HEK293 (cell line): Measurements from ENCODE around the gene SLC22A3.

Source experiments
- CTCF ChIA-PET: fragments of 350-600 bp; formaldehyde crosslinking; extraction: SDS; loops from one replicate; lab custom pipeline; 2021; ENCODE audit warnings: antibody characterized with exemption; lab: Yijun Ruan, JAX
- POLR2A ChIA-PET: fragments of 300-600 bp; formaldehyde crosslinking; extraction: SDS; loops from one replicate; lab custom pipeline; 2020; ENCODE audit warnings: antibody characterized with exemption, inconsistent platforms; lab: Yijun Ruan, JAX
- H3K27ac ChIP-seq: fragments of 200-500 bp; sonication (Bioruptor generic); 2 replicates; pipeline ENCODE4 v1.5.1; 2014; ENCODE audit warnings: low read depth, low read length, control low read depth, inconsistent platforms; ENCODE audit errors: extremely low read depth
- H3K36me3 ChIP-seq, 2 experiments: fragments of 200-500 bp in 1 of 2; sonication (Bioruptor generic) in 1 of 2; 1 replicate in 1 of 2; 2 replicates in 1 of 2; pipeline ENCODE4 v1.5.1; 2014 to 2017; ENCODE audit warnings: inconsistent platforms in 2 of 2, low read length in 2 of 2; ENCODE audit not compliant: control insufficient read depth in 2 of 2, insufficient read depth in 1 of 2
- H3K4me1 ChIP-seq: fragments of 200-500 bp; sonication (Bioruptor generic); 2 replicates; pipeline ENCODE4 v1.5.1; 2014; ENCODE audit warnings: mild to moderate bottlenecking, low read length, inconsistent platforms; ENCODE audit not compliant: control insufficient read depth, insufficient read depth
- H3K4me3 ChIP-seq: 2 replicates; pipeline ENCODE4 v1.5.1; 2011; ENCODE audit warnings: low read depth, mild to moderate bottlenecking, control low read depth, low read length, moderate library complexity
- H3K9me3 ChIP-seq: fragments of 200-500 bp; sonication (Bioruptor generic); 2 replicates; pipeline ENCODE4 v1.5.1; 2014; ENCODE audit warnings: low read depth, low read length, inconsistent platforms; ENCODE audit not compliant: control insufficient read depth, insufficient read depth
- BCL11A ChIP-seq: fragments of 450-650 bp; formaldehyde crosslinking; IDR thresholded peaks from 2 replicates; pipeline ENCODE4 v1.5.1; 2016; ENCODE audit warnings: low read depth, missing biosample characterization, missing genetic modification characterization
- HOXA7 ChIP-seq: sonication (generic); formaldehyde crosslinking; IDR thresholded peaks from 2 replicates; pipeline ENCODE4 v1.8.1; 2022; ENCODE audit warnings: missing genetic modification reagents, borderline replicate concordance
- SETDB1 ChIP-seq: IDR thresholded peaks from one replicate; pipeline ENCODE4 v1.6.1; 2017; ENCODE audit warnings: mild to moderate bottlenecking, low read length, moderate library complexity, mixed read lengths; ENCODE audit not compliant: insufficient read length
- TCF7L2 ChIP-seq: IDR thresholded peaks from 2 replicates; pipeline ENCODE4 v1.6.1; 2011; ENCODE audit warnings: low read depth, mild to moderate bottlenecking, inconsistent platforms, low read length, moderate library complexity, borderline replicate concordance
- ZBTB20 ChIP-seq: fragments of 450-650 bp; formaldehyde crosslinking; IDR thresholded peaks from 2 replicates; pipeline ENCODE4 v1.5.1; 2016; ENCODE audit warnings: missing biosample characterization, missing genetic modification characterization
- ZNF10 ChIP-seq: fragments of 450-650 bp; formaldehyde crosslinking; IDR thresholded peaks from 2 replicates; pipeline ENCODE4 v1.5.1; 2017; ENCODE audit warnings: missing biosample characterization, missing genetic modification characterization
- ZNF140 ChIP-seq: fragments of 450-650 bp; formaldehyde crosslinking; IDR thresholded peaks from 2 replicates; pipeline ENCODE4 v1.5.1; 2016; ENCODE audit warnings: missing biosample characterization, missing genetic modification characterization
- ZNF529 ChIP-seq: fragments of 450-650 bp; formaldehyde crosslinking; IDR thresholded peaks from 2 replicates; pipeline ENCODE4 v1.5.1; 2017; ENCODE audit warnings: missing genetic modification characterization, missing biosample characterization; ENCODE audit not compliant: insufficient replicate concordance
- ZNF555 ChIP-seq: fragments of 450-650 bp; formaldehyde crosslinking; conservative IDR thresholded peaks from 2 replicates; pipeline ENCODE4 v1.5.1; 2017; ENCODE audit warnings: missing biosample characterization, mild to moderate bottlenecking, missing genetic modification characterization, inconsistent platforms
- ZNF785 ChIP-seq: fragments of 450-650 bp; formaldehyde crosslinking; IDR thresholded peaks from 2 replicates; pipeline ENCODE4 v1.5.1; 2016; ENCODE audit warnings: missing biosample characterization, missing genetic modification characterization
- ZNF792 ChIP-seq: fragments of 450-650 bp; formaldehyde crosslinking; IDR thresholded peaks from 2 replicates; pipeline ENCODE4 v1.5.1; 2016; ENCODE audit warnings: missing biosample characterization, missing genetic modification characterization
- TF ChIP-seq, protein P1 (sequence below): fragments of 450-650 bp; formaldehyde crosslinking; IDR thresholded peaks from 2 replicates; pipeline ENCODE4 v1.5.1; 2016; ENCODE audit warnings: missing biosample characterization, missing genetic modification characterization
- TF ChIP-seq, protein P2 (sequence below): fragments of 450-650 bp; formaldehyde crosslinking; IDR thresholded peaks from 2 replicates; pipeline ENCODE4 v1.5.0; 2017; ENCODE audit warnings: missing biosample characterization, missing genetic modification characterization, borderline replicate concordance
- TF ChIP-seq, protein P3 (sequence below): fragments of 450-650 bp; formaldehyde crosslinking; IDR thresholded peaks from 2 replicates; pipeline ENCODE4 v1.5.1; 2016; ENCODE audit warnings: missing biosample characterization, missing genetic modification characterization

Gene SLC22A3

DNA sequence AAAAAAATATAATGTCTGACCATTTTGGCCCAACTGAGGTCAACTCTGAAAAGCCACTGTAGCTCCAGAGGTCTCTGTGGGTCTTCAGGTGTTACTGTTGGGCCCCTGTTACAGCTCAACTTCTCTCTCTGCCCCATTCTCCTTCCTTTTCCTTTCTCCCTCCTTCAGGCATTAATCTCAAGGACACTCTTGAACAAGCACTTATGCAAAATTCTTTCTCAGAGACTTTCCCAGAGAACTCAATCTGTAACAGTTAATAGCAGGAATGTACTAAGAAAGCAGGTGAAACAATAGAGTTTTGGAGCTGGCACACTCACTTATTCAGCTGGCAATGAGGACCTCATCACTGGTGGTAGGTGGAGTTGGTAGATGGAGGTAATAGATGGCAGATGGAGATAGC lies 31.9 kb upstream of the SLC22A3 start (continued):
- TF ChIP-seq, protein P1, sequence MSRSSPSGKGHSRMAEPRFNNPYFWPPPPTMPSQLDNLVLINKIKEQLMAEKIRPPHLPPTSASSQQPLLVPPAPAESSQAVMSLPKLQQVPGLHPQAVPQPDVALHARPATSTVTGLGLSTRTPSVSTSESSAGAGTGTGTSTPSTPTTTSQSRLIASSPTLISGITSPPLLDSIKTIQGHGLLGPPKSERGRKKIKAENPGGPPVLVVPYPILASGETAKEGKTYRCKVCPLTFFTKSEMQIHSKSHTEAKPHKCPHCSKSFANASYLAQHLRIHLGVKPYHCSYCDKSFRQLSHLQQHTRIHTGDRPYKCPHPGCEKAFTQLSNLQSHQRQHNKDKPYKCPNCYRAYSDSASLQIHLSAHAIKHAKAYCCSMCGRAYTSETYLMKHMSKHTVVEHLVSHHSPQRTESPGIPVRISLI (tag by site-specific recombination) = no peak
- no peak for TF ChIP-seq ZNF785
- TF ChIP-seq, all 188 proteins: peak for 0

DNA sequence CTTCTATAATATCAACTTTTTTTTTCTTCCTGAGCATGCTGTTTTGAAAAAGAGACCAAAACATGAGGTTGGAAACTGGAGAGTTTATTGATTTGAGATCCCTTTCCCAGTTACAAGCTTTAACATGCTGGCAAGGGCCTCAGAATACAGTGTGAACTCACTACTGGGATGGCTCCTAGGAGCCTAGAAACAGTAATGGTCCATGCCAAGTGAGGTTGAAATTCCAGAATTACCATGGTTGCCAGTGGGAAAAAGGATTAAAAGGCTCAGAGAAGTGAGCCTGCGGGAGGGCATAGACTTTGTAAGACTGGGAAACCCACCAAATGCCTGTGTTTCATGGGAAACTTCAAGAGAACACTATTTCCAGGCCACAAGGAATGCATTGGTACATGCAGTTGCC lies 28.9 kb upstream of the SLC22A3 start:
- CTCF ChIA-PET = interaction anchor here (0.6 kb wide), 1 partner anchor 424 kb away, joined by 3 read pairs; no protein-coding TSS in a partner anchor

DNA sequence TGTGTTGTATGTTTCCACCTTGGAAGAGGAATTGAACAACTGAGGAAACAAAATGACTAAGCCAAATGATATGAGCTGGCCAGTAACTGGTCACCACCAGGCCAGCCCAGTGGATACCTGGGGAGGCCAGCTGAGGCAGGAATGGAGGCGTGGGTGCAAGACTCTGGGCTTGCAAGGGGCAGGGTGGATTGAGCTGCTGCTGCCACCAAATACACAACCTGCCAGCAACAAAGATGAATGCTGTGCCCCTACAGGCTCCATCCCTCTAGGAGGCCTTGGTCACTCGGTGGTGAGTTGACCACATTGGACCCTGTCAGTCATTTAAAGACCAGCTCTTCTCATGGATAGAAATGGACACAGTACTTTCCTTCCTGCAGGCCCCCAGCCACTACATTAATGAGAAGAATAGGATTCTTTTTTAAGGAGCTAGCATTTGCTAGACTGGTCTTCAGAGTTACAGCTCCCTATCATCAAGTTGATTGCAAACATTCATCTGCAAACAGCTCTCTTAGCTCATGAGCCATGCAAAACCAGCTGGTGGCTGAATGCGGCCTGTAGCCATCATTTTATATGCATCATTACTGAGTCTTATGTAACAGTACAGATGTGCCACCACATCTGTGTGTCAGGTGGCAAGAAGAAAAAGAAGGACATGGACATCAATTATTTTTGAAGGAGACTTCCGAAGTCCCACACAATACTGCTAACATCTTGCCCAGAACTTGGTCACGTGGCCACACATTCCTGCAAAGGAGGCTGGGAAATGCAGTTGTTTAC lies 26.3 kb upstream of the SLC22A3 start:
- ChIA-PET POLR2A (no interaction called here), CTCF (interaction anchor here (0.6 kb wide), 1 partner anchor 688 kb away, joined by 3 read pairs; no protein-coding TSS in a partner anchor)
- TF ChIP-seq ZNF10 (no peak), HOXA7 (CRISPR knock-in tag) (no peak), ZNF792 (tag by site-specific recombination) (no peak), ZNF555 (no peak), ZBTB20 (tag by site-specific recombination) (no peak)
- no peak overlapping the region for H3K27ac ChIP-seq
- H3K9me3 ChIP-seq = no peaks in the 10 kb centered on the region
- H3K4me3 ChIP-seq = no peak overlapping the region
- H3K4me1 ChIP-seq = no peaks in the 10 kb centered on the region
- no peaks in the 10 kb centered on the region for H3K36me3 ChIP-seq

More for the DNA sequence above, 28.9 kb upstream of the SLC22A3 start:
- TF ChIP-seq ZNF140 (no peak), SETDB1 (no peak), ZNF555 (no peak), BCL11A (tag by site-specific recombination) (no peak), TCF7L2 (no peak), ZNF529 (no peak)
- TF ChIP-seq, protein P2, sequence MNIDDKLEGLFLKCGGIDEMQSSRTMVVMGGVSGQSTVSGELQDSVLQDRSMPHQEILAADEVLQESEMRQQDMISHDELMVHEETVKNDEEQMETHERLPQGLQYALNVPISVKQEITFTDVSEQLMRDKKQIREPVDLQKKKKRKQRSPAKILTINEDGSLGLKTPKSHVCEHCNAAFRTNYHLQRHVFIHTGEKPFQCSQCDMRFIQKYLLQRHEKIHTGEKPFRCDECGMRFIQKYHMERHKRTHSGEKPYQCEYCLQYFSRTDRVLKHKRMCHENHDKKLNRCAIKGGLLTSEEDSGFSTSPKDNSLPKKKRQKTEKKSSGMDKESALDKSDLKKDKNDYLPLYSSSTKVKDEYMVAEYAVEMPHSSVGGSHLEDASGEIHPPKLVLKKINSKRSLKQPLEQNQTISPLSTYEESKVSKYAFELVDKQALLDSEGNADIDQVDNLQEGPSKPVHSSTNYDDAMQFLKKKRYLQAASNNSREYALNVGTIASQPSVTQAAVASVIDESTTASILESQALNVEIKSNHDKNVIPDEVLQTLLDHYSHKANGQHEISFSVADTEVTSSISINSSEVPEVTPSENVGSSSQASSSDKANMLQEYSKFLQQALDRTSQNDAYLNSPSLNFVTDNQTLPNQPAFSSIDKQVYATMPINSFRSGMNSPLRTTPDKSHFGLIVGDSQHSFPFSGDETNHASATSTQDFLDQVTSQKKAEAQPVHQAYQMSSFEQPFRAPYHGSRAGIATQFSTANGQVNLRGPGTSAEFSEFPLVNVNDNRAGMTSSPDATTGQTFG = no peak
- TF ChIP-seq, protein P3, sequence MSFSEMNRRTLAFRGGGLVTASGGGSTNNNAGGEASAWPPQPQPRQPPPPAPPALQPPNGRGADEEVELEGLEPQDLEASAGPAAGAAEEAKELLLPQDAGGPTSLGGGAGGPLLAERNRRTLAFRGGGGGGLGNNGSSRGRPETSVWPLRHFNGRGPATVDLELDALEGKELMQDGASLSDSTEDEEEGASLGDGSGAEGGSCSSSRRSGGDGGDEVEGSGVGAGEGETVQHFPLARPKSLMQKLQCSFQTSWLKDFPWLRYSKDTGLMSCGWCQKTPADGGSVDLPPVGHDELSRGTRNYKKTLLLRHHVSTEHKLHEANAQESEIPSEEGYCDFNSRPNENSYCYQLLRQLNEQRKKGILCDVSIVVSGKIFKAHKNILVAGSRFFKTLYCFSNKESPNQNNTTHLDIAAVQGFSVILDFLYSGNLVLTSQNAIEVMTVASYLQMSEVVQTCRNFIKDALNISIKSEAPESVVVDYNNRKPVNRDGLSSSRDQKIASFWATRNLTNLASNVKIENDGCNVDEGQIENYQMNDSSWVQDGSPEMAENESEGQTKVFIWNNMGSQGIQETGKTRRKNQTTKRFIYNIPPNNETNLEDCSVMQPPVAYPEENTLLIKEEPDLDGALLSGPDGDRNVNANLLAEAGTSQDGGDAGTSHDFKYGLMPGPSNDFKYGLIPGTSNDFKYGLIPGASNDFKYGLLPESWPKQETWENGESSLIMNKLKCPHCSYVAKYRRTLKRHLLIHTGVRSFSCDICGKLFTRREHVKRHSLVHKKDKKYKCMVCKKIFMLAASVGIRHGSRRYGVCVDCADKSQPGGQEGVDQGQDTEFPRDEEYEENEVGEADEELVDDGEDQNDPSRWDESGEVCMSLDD = no peak
- TF ChIP-seq, all 188 proteins: peak for 0
- POLR2A ChIA-PET = no interaction called here
- no peak overlapping the region for H3K4me3 ChIP-seq
- H3K27ac ChIP-seq = no peak overlapping the region
- H3K9me3 ChIP-seq = no peaks in the 10 kb centered on the region
- no peaks in the 10 kb centered on the region for H3K36me3 ChIP-seq
- H3K4me1 ChIP-seq = no peaks in the 10 kb centered on the region
